Measurements from ENCODE around the gene TAGLN2. TPM values are rescaled to one million over a fixed set of nuclear protein-coding genes. Genes with fewer than 3 reads are reported as not detected.

The TAGLN2 gene
- total and polyA plus RNA-seq, 9 of the 15 experiments (the other 6 are each of a cell fraction or from before 2014, with no cell fraction given) = 192 to 683 (median 455) TPM

DNA sequence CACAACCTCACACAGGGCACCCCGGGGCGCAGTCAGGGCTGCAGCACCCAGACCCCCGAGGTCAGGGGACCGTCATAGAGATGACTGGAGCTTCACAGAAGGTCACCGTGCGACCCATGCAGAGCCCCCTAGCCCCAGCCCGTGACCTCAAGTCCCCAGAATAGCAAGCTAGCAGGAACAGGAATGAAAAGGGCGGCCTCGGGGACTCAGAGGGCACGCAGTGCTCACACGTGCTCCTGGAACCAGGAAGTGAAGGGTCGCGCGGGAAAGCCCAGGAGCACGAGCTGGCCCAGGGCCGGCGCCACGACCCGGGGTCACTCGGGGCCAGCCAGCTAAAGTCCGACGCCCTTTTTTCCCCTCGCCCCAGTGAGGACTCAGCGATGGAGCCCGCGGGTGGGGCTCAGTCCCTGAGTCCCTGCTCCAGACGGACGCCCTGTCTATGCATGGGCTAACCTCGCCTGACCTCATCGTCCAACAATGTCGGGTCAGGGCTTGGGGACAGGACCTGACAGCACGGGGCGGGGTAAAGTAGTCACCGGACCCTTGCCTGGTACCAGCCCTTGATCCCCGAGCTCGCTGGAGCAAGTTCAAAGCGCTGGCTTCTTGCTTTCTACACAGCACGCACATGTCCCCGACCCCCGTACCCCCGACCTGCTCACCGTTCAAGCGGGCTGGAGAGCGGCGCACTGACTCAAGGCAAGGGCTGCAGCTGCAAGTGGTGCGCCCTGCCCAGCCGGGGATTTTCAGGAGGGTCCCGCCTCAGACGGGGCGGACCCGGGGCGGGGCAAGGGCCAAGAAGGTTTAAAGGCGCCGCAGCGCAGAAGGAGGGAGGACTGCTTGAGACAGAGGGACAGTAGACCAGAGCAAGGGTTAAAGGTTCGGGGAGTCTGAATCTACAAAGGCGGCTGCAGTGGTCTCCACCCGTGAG, at the start of gene TAGLN2 (continued):
- TF ChIP-seq, protein P1, sequence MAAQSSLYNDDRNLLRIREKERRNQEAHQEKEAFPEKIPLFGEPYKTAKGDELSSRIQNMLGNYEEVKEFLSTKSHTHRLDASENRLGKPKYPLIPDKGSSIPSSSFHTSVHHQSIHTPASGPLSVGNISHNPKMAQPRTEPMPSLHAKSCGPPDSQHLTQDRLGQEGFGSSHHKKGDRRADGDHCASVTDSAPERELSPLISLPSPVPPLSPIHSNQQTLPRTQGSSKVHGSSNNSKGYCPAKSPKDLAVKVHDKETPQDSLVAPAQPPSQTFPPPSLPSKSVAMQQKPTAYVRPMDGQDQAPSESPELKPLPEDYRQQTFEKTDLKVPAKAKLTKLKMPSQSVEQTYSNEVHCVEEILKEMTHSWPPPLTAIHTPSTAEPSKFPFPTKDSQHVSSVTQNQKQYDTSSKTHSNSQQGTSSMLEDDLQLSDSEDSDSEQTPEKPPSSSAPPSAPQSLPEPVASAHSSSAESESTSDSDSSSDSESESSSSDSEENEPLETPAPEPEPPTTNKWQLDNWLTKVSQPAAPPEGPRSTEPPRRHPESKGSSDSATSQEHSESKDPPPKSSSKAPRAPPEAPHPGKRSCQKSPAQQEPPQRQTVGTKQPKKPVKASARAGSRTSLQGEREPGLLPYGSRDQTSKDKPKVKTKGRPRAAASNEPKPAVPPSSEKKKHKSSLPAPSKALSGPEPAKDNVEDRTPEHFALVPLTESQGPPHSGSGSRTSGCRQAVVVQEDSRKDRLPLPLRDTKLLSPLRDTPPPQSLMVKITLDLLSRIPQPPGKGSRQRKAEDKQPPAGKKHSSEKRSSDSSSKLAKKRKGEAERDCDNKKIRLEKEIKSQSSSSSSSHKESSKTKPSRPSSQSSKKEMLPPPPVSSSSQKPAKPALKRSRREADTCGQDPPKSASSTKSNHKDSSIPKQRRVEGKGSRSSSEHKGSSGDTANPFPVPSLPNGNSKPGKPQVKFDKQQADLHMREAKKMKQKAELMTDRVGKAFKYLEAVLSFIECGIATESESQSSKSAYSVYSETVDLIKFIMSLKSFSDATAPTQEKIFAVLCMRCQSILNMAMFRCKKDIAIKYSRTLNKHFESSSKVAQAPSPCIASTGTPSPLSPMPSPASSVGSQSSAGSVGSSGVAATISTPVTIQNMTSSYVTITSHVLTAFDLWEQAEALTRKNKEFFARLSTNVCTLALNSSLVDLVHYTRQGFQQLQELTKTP (IDR thresholded peaks at IDR 0.05; ENCODE audit: low read depth in 1 of 2, partially characterized antibody in 2 of 2) = peak in 1 of 2 experiments; percentile 56
- 0 out of 2 replicates have a peak, but pooled peaks have one; percentile 5 for TF ChIP-seq ILF3 (IDR thresholded peaks at IDR 0.05; ENCODE audit: borderline replicate concordance)
- peak; percentile 92 for TF ChIP-seq MTA3 (IDR thresholded peaks at IDR 0.05; ENCODE audit: borderline replicate concordance)
- TF ChIP-seq MTA1 (IDR thresholded peaks at IDR 0.05; ENCODE audit: borderline replicate concordance) = 0 out of 2 replicates have a peak, but pooled peaks have one; percentile 26
- peak; percentile 62 for TF ChIP-seq ATF7 (IDR thresholded peaks at IDR 0.05)
- TF ChIP-seq ZC3H4 (CRISPR knock-in tag; IDR thresholded peaks at IDR 0.05; ENCODE audit: borderline replicate concordance) = peak; percentile 95
- TF ChIP-seq ZNF184 (CRISPR knock-in tag; IDR thresholded peaks at IDR 0.05) = no peak
- TF ChIP-seq MAZ (CRISPR knock-in tag; conservative IDR thresholded peaks at IDR 0.05 in 1 of 2, IDR thresholded peaks at IDR 0.05 in 1 of 2) = 0 out of 4 replicates have a peak, but pooled peaks of 1 of the 2 experiments have one; percentile 20
- TF ChIP-seq ZBTB7A (IDR thresholded peaks at IDR 0.05; ENCODE audit: borderline replicate concordance, control insufficient read depth, low read depth, low read length) = peak; percentile 85
- TF ChIP-seq ZNF124 (CRISPR knock-in tag; IDR thresholded peaks at IDR 0.05) = no peak
- TF ChIP-seq, protein P2, sequence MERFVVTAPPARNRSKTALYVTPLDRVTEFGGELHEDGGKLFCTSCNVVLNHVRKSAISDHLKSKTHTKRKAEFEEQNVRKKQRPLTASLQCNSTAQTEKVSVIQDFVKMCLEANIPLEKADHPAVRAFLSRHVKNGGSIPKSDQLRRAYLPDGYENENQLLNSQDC (CRISPR knock-in tag; IDR thresholded peaks at IDR 0.05) = no peak
- no peak for TF ChIP-seq MAFG (tag; conservative IDR thresholded peaks at IDR 0.05)
- no peak for TF ChIP-seq JUNB (CRISPR knock-in tag; conservative IDR thresholded peaks at IDR 0.05)
- TF ChIP-seq, protein P3, sequence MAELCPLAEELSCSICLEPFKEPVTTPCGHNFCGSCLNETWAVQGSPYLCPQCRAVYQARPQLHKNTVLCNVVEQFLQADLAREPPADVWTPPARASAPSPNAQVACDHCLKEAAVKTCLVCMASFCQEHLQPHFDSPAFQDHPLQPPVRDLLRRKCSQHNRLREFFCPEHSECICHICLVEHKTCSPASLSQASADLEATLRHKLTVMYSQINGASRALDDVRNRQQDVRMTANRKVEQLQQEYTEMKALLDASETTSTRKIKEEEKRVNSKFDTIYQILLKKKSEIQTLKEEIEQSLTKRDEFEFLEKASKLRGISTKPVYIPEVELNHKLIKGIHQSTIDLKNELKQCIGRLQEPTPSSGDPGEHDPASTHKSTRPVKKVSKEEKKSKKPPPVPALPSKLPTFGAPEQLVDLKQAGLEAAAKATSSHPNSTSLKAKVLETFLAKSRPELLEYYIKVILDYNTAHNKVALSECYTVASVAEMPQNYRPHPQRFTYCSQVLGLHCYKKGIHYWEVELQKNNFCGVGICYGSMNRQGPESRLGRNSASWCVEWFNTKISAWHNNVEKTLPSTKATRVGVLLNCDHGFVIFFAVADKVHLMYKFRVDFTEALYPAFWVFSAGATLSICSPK (IDR thresholded peaks at IDR 0.05; ENCODE audit: borderline replicate concordance) = no peak
- no peak for TF ChIP-seq MECOM (CRISPR knock-in tag; IDR thresholded peaks at IDR 0.05)
- TF ChIP-seq ATF1 (CRISPR knock-in tag; IDR thresholded peaks at IDR 0.05) = no peak
- TF ChIP-seq ATF1 (tag; IDR thresholded peaks at IDR 0.05) = peak; percentile 74
- peak; percentile 69; the same call in 1 of the 2 replicates for TF ChIP-seq ZNF589 (CRISPR knock-in tag; IDR thresholded peaks at IDR 0.05; ENCODE audit: low read depth)
- TF ChIP-seq TAF1 (IDR thresholded peaks at IDR 0.05; ENCODE audit: control insufficient read depth, extremely low read depth, insufficient read depth, low read length, severe bottlenecking) = peak; percentile 98
- no peak for TF ChIP-seq ZNF140 (CRISPR knock-in tag; IDR thresholded peaks at IDR 0.05)
- no peak for TF ChIP-seq CC2D1A (IDR thresholded peaks at IDR 0.05)
